Fibroblast of pulmonary artery (primary cell): ENCODE measurements around the gene CD80.

Experiments
- DNase-seq: peaks from one replicate; pipeline ENCODE4 v3.0.0-alpha.2; 2010; ENCODE audit warnings: low read depth
- H3K4me3 ChIP-seq: replicated peaks from 2 replicates; pipeline ENCODE4 v1.5.1; 2011; ENCODE audit warnings: low read depth, mild to moderate bottlenecking, control low read depth, low read length, moderate library complexity
- TF ChIP-seq, protein P1 (sequence below): IDR thresholded peaks from 2 replicates; pipeline ENCODE4 v1.5.1; 2011; ENCODE audit warnings: mild to moderate bottlenecking, control low read depth, low read length, inconsistent platforms; ENCODE audit errors: missing control alignments

The CD80 gene

GRCh38 chr3:119548341-119548740, 11.1 kb downstream of the CD80 start:
- TF ChIP-seq, protein P1, sequence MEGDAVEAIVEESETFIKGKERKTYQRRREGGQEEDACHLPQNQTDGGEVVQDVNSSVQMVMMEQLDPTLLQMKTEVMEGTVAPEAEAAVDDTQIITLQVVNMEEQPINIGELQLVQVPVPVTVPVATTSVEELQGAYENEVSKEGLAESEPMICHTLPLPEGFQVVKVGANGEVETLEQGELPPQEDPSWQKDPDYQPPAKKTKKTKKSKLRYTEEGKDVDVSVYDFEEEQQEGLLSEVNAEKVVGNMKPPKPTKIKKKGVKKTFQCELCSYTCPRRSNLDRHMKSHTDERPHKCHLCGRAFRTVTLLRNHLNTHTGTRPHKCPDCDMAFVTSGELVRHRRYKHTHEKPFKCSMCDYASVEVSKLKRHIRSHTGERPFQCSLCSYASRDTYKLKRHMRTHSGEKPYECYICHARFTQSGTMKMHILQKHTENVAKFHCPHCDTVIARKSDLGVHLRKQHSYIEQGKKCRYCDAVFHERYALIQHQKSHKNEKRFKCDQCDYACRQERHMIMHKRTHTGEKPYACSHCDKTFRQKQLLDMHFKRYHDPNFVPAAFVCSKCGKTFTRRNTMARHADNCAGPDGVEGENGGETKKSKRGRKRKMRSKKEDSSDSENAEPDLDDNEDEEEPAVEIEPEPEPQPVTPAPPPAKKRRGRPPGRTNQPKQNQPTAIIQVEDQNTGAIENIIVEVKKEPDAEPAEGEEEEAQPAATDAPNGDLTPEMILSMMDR, result no peak
- DNase-seq, result peak; percentile 4
- H3K4me3 ChIP-seq, result no peak overlapping the region

DNA sequence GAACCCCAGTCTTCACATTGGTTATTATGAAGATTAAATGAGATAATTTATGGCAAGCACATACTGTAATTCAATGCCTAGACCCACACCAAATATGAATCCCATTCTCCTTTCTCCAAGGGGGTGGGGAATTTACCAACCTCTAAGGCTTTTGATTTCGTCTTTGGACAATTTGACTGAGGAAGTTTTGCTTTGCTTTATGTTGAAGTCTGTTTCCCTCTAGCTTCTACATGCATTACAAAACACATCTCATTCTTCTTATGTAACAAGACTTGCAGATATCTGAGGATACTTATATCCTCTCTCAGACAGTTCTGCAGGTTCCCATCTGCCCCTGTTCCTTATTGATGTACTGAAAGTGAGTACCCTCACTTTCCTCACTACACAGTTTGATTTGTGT, 12.2 kb downstream of the CD80 start:
- DNase-seq, result no peak
- H3K4me3 ChIP-seq, result no peak overlapping the region
- TF ChIP-seq, protein P1, result no peak

GRCh38 chr3:119543147-119543546, 16.3 kb downstream of the CD80 start:
- DNase-seq, result no peak
- TF ChIP-seq, protein P1, result no peak
- no peak overlapping the region for H3K4me3 ChIP-seq

- TF ChIP-seq, protein P1, result no peak
- H3K4me3 ChIP-seq, result no peak overlapping the region
- DNase-seq, result no peak
These were observed 17.1 kb downstream of the CD80 start for GRCh38 chr3:119542168-119542767.

DNA sequence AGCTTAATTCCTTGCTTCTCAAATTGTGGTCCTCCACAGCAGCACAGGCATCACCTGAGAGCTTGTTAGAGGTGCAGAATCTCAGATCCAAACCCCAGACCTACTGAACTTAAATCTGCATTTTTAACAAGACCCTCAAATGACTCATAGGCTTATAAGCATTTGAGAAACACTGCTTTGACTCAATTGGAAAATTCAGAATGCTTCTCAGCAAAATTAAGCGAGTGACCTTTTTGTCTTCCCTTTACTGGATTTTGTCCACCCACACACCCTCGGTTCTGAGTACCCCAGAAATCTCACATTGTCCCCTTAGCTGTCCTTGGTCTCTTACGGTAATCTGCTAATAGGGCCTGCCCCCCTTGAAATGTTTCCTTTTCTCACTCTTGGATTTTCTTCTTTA, 17.9 kb downstream of the CD80 start:
- no peak for DNase-seq
- no peak overlapping the region for H3K4me3 ChIP-seq
- TF ChIP-seq, protein P1, result no peak

DNA sequence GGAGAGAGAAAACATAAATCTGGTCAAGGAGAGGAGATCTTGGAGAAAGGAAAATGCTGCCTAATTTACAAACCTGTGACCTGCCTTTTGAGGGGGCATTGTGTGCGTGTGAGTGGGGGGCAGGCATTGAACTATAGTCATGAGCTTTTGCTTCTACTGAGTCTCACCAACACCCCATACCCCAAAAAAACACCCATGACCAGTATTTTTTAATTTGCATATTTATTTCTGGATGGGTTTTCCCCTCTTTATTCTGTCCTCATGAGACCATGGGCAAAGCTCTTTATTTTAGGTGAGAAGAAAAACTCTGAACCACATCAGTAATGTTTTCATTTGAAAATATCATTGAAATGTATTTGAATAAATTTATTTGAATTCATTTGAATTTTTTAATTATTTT, 20.6 kb downstream of the CD80 start:
- H3K4me3 ChIP-seq, result no peak overlapping the region
- TF ChIP-seq, protein P1, result no peak
- no peak for DNase-seq

DNA sequence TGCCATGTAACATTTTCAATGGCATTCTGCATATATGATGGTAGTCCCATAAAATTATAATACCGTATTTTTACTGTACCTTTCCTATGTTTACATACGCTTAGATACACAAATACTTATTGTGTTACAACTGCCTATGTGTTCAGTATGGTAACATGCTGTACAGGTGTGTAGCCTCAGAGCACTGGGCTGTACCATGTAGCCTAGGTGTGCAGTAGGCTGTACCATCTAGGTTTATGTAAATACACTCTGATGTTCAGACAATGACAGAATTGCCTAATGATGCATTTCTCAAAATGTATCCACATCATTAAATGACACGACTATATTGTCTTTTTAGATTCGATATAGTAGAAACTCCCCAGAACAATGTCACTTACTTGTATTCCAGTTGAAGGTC, 22.7 kb downstream of the CD80 start:
- no peak overlapping the region for H3K4me3 ChIP-seq
- TF ChIP-seq, protein P1, result no peak
- DNase-seq, result no peak
